Body of pancreas (tissue), 4 donors: ENCODE data around the gene CD209.

Experiments
- CTCF ChIP-seq, 7 experiments: fragments of 450-650 bp in 4 of 7; fragments of 200-600 bp in 3 of 7; sonication (generic) in 3 of 7; IDR thresholded peaks; one replicate each; pipeline ENCODE4 v1.5.1; 2016 to 2019; ENCODE audit warnings: antibody characterized with exemption in 7 of 7
- POLR2A ChIP-seq, 3 donors: fragments of 450-650 bp; IDR thresholded peaks; one replicate each; pipeline ENCODE4 v1.6.1; 2016; ENCODE audit warnings: antibody characterized with exemption in 3 of 3, mild to moderate bottlenecking in 2 of 3

GRCh38 chr19:7737215-7737614, 10.1 kb downstream of the CD209 start:
- TF ChIP-seq POLR2A (IDR thresholded peaks at IDR 0.05), result no peak
- TF ChIP-seq CTCF (IDR thresholded peaks at IDR 0.05), result no peak
